SIG-M5 treated with dmso at 0.1 percent for 504 hours (cell line): ENCODE results near the gene CCRL2.

ENCODE experiments used
- DNase-seq: peaks from one replicate; lab custom pipeline; 2025; ENCODE audit not compliant: unreplicated experiment; lab: John Stamatoyannopoulos, UW

Gene CCRL2

GRCh38 chr3:46455231-46456115 lies 48.4 kb downstream of the CCRL2 start:
- DNase-seq = no peak

- DNase-seq = no peak
Measured at GRCh38 chr3:46456118-46456517, 49.1 kb downstream of the CCRL2 start.
